GM12873 (cell line): ENCODE measurements around the gene ESR1.

Source experiments
- TF ChIP-seq, protein P1 (sequence below): IDR thresholded peaks from 2 replicates; pipeline ENCODE4 v1.5.1; 2012; ENCODE audit warnings: low read depth, mild to moderate bottlenecking, moderate library complexity, low read length, control low read depth; ENCODE audit not compliant: insufficient read depth; ENCODE audit errors: missing control alignments

ESR1 gene

GRCh38 chr6:151998784-151999183 is 191.3 kb downstream of the ESR1 start:
- TF ChIP-seq, protein P1, sequence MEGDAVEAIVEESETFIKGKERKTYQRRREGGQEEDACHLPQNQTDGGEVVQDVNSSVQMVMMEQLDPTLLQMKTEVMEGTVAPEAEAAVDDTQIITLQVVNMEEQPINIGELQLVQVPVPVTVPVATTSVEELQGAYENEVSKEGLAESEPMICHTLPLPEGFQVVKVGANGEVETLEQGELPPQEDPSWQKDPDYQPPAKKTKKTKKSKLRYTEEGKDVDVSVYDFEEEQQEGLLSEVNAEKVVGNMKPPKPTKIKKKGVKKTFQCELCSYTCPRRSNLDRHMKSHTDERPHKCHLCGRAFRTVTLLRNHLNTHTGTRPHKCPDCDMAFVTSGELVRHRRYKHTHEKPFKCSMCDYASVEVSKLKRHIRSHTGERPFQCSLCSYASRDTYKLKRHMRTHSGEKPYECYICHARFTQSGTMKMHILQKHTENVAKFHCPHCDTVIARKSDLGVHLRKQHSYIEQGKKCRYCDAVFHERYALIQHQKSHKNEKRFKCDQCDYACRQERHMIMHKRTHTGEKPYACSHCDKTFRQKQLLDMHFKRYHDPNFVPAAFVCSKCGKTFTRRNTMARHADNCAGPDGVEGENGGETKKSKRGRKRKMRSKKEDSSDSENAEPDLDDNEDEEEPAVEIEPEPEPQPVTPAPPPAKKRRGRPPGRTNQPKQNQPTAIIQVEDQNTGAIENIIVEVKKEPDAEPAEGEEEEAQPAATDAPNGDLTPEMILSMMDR: no peak

- TF ChIP-seq, protein P1: no peak
These were observed 191.7 kb downstream of the ESR1 start for GRCh38 chr6:151999194-151999593.

DNA sequence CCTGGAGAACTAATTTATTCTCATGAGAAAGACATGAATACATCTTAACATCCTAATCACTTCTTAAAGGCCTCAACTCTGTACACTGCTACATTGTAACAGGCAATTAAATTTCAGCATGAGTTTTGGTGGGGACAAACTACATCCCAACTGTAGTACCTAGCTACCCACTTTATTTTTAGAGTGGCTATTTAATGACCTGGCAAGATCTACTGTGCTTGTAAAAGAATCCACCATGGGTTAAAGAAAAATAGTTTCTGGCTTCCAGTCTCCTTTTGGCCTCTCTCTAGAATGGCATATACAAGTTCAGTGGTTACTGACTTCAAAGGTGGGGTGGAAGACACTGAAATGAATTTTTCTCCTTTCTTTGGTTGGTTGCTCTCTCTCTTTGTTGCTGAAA is 193.9 kb downstream of the ESR1 start:
- TF ChIP-seq, protein P1: no peak

DNA sequence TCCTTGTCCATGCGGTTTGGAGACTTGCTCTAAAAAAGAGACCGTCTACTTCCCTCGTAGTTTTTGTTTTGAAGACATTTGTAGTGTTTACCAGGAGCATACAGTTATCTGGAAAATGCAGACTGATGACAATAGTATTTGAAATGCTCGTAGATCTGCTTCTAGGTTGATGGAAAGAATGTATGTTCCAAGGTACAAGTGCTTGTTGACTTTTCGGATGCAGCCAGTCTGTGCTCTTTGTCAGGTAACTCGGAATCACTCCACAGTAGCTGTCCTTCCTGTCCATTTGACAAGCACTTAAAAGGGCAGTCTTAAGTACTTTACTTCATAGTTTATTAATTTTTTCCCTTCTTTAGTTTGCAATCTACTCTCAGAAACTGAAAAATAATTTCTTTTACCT is 194.8 kb downstream of the ESR1 start:
- TF ChIP-seq, protein P1: no peak

- TF ChIP-seq, protein P1: no peak
These were observed 196.6 kb downstream of the ESR1 start for GRCh38 chr6:152004036-152004566.

GRCh38 chr6:152004896-152005295 is 197.4 kb downstream of the ESR1 start:
- TF ChIP-seq, protein P1: no peak

DNA sequence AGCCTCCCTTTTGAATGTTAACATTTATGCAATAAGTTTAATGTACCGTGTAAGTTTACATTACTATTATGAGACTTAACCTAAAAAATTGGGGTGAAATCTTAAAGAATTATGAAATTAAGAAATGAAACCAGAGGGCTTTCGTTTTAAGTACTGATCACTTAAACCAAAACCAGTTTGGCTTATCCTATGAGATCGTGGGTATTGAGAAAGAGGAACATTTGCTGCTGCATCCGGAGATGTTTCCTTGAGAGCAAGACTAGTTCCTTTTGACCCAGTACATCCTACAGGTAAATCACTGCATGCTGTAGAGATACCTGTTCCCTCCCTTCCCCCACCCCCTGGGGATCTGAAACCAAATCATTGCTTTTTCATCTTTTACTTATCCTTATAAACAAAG is 201.3 kb downstream of the ESR1 start:
- TF ChIP-seq, protein P1: no peak
